Right forelimb (tissue), 1 donor: ENCODE measurements around the gene RFFL.

Source experiments
- DNase-seq: peaks from one replicate; pipeline ENCODE4 v3.0.0-alpha.2; 2018

RFFL gene

DNA sequence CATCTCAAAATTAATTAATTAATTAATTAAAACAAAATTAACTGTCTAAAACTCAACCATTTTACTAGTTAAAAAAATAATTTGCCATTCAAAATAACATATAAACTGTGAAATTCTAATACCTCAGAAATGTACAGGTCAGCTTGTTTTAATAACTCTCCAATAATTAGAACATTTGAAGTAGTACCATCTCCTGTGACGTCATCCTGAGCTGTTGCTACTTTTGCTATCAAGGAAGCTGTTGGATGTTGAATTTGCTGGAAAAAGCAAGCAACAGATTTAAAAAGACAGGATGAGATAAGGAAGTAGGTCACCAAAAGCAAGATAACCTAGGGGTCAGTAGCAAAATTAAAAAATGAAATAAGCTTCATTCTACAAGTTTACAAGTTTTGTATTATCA is 105.1 kb downstream of the RFFL start:
- no peak for DNase-seq
